Mucosa of descending colon (tissue), 3 donors: Measurements from ENCODE around the gene CYB5R3. TPM values are rescaled to one million over a fixed set of nuclear protein-coding genes. Genes with fewer than 3 reads are reported as not detected.
A peak's percentile ranks its signal among the peaks of the same experiment; 100 is the strongest.
"Not testable (repeated sequence)": the region's sequence is repeated elsewhere in the genome, so short reads cannot be mapped to it uniquely, and the experiment has no call there.

Experiments used
- ATAC-seq: fragments of 200-7000 bp; cut with Tn5 transposase; one replicate; pipeline ENCODE4 v1.9.1; 2020; ENCODE audit warnings: mild to moderate bottlenecking, moderate library complexity
- DNase-seq, 3 donors: peaks; one replicate each; pipeline ENCODE4 v3.0.0-alpha.2; 2020
- H3K36me3 ChIP-seq: fragments of 200-600 bp; one replicate; pipeline ENCODE4 v1.8.0; 2021; ENCODE audit warnings: low read depth, mild to moderate bottlenecking
- H3K4me1 ChIP-seq: fragments of 200-600 bp; one replicate; pipeline ENCODE4 v1.8.0; 2021; ENCODE audit warnings: low read depth, mild to moderate bottlenecking
- H3K4me3 ChIP-seq: fragments of 200-600 bp; one replicate; pipeline ENCODE4 v1.8.0; 2021; ENCODE audit warnings: mild to moderate bottlenecking
- H3K9me3 ChIP-seq: fragments of 200-600 bp; one replicate; pipeline ENCODE4 v1.8.0; 2021; ENCODE audit warnings: mild to moderate bottlenecking
- intact Hi-C, 2 donors: fragments of 100-400 bp; cut with DNase I in 1 of 2; cut with micrococcal nuclease in 1 of 2; formaldehyde crosslinking; loops; one replicate each; pipeline versions ENCODE4 v1.11.0 to v1.11.1; 2022; cut with DNase I, micrococcal nuclease
- total RNA-seq, 3 donors: library from RNA; stranded (reverse); fragmentation: NEBNext Ultra II Directional in 2 of 3; extraction: Animal tissue kit (Norgen Biotek cat#: 25700) in 2 of 3; gene quantifications; one replicate each; pipeline versions ENCODE4 v1.2.1 to v1.2.4, GENCODE V29; 2021 to 2023
- TF ChIP-seq, protein P1 (sequence below): fragments of 200-600 bp; IDR thresholded peaks from one replicate; pipeline ENCODE4 v1.8.0; 2022; ENCODE audit warnings: antibody characterized with exemption, mild to moderate bottlenecking
- donor health status: DM: no; HTN: no; CAD: no; lungs with moderate emphysema.
- donor health status: DM: no; HTN: no; CAD: no.
- donor health status: DM: no; HTN: yes; CAD: no.

The CYB5R3 gene
- total RNA-seq, 3 donors from 2014 or later = 139 to 211 (median 176) TPM

DNA sequence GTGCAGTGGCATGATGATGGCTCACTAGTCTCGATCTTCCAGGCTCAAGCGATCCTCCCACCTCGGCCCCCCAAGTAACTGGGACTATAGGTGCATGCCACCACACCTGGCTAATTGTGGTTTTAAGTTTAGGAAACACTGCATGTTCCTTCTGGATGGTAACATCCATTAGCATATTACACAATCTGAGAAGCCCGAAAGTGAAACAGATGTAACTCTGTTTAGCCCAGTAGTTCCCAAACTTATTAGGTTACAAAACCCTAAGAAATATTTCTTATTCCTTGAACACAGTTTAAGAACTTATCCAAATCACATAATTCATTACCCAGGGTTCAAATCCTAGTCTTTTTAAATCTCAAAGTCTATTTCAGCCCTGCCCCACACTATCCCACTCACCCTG is 62.8 kb downstream of the CYB5R3 start:
- ATAC-seq = no peak

DNA sequence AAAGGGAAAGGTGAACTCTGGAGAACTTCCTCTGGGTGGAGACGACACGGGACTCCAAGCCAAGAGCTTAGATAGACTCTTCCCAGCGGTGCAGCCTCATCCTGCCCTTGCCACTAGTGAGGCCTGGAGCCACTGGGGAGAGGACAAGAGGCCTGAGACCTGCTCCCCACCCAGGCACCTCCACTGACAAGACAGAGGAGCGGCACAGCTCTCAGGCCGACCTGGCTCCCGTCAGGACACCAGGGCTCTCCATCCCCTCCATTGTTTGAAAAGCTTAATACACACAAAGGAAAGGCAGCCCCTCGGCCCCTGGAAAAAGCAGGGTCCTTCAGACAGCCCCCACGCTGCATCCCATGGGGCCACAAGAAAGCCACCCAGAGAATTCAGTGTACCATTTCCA is 64.1 kb downstream of the CYB5R3 start:
- TF ChIP-seq, protein P1, sequence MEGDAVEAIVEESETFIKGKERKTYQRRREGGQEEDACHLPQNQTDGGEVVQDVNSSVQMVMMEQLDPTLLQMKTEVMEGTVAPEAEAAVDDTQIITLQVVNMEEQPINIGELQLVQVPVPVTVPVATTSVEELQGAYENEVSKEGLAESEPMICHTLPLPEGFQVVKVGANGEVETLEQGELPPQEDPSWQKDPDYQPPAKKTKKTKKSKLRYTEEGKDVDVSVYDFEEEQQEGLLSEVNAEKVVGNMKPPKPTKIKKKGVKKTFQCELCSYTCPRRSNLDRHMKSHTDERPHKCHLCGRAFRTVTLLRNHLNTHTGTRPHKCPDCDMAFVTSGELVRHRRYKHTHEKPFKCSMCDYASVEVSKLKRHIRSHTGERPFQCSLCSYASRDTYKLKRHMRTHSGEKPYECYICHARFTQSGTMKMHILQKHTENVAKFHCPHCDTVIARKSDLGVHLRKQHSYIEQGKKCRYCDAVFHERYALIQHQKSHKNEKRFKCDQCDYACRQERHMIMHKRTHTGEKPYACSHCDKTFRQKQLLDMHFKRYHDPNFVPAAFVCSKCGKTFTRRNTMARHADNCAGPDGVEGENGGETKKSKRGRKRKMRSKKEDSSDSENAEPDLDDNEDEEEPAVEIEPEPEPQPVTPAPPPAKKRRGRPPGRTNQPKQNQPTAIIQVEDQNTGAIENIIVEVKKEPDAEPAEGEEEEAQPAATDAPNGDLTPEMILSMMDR = no peak
- ATAC-seq = no peak
- no peak for DNase-seq
- Histone ChIP-seq H3K36me3 (peaks cover 3% of the 10 kb centered on the region), H3K4me1 (peaks cover 8% of the 10 kb centered on the region), H3K4me3 (no peak overlapping the region), H3K9me3 (no peaks in the 10 kb centered on the region)
- intact Hi-C loops = no loop called here

More for the DNA sequence above, 62.8 kb downstream of the CYB5R3 start:
- no peak for DNase-seq
- intact Hi-C loops = no loop called here
- Histone ChIP-seq H3K9me3 (no peaks in the 10 kb centered on the region), H3K36me3 (peaks cover 3% of the 10 kb centered on the region), H3K4me1 (peaks cover 5% of the 10 kb centered on the region), H3K4me3 (no peak overlapping the region)
- TF ChIP-seq, protein P1 = no peak

DNA sequence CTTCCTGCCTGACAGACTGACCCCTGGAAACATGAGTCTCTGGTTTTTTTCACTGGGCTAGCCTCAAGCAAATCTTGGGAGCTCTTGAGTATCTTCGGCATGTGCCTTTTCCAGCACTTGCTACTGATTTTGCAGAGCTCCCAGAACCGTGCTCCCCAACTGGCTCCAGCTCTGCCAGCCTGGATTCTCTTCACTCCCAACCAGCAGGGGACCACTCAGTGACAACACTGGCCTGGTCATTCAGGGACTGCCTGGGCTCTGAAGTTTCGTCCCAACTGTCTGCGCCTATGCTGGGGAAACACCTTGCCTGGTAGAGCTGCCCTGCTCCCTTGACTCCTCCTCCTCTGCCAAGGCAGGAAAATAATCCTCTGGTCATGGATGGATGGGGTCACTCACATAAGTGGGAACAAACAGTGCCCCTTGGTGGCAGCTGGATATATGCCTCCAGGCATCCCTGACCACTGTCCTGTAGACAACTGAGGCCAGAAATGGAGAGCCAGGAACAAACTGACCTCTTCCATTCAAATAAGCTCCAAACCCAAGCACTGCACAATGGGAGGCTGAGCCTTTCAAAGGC is 64.7 kb downstream of the CYB5R3 start:
- H3K4me1 ChIP-seq = peaks cover 8% of the 10 kb centered on the region
- H3K36me3 ChIP-seq = peaks cover 3% of the 10 kb centered on the region
- H3K9me3 ChIP-seq = no peaks in the 10 kb centered on the region
- DNase-seq (no peak), ATAC-seq (no peak)
- intact Hi-C loops = no loop called here
- TF ChIP-seq, protein P1 = no peak
- no peak overlapping the region for H3K4me3 ChIP-seq

DNA sequence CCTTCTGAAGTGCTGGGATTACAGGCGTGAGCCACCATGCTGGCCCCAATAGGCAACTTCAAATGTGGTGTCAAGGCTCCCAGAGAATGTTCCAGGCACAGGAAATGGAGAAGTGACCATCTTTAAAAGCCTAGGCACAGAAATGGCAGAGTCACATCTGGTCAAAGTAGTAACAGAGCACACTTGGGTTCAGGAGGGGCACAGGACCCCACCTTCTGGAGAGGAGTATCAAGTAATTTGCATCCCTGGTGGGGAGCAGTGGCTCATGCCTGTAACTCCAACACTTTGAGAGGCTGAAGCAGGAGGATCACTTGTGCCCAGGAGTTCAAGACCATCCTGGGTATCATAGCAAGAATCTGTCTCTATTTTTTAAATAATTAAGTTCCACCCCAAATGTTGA is 66.2 kb downstream of the CYB5R3 start:
- H3K4me3 ChIP-seq = no peak overlapping the region
- TF ChIP-seq, protein P1 = no peak
- H3K36me3 ChIP-seq = peaks cover 3% of the 10 kb centered on the region

DNA sequence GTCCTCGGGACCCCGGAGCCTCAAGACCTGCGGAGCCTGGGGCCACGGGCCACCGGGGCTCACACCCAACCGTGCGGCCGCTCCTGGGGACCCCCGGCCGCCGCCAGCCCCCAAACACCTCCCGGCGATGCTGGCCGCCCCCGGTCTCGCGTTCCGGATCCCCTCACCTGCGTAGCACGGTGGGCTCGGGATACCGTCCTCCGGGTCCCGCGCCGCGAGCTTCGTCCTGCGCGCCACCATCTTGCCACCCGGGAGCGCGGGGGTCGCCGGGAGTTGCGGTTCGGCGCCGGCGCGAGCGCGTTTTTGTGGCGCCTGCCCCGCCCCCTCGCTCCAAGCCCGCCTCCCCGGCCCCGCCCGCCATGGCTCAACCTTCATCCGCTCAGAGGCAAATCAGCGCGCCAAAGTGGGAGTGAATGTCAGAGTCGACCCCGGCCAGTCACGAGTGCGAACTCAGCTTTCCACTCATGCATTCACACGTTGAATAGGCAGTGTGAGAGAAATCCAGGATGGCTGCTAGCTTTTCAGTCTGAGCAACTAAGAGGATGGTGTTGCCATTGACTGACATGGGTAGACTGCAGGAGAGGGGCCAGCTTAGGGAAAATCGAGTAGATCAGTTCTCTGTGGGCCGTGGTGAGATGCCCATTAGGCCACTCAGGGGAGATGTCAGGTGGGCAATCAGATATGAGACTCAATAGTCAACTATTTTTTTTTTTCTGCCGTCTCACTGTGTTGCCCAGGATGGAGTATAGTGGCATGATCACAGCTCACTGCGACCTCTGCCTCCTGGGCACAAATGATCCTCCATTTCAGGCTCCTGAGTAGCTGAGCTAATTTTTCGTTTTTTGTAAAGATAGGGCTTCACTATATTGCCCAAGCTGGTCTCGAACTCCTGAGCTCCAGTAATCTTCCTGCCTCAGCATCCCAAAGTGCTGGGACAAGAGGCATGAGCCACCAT is 67.2 kb downstream of the CYB5R3 start:
- peak; percentile 83 to 87 (median 85) for DNase-seq
- peak; percentile 94 for ATAC-seq
- Histone ChIP-seq H3K9me3 (no peaks in the 10 kb centered on the region), H3K36me3 (peaks cover 3% of the 10 kb centered on the region), H3K4me1 (peaks cover 8% of the 10 kb centered on the region), H3K4me3 (peak overlapping the region; percentile 63)
- intact Hi-C loops = no loop called here
- TF ChIP-seq, protein P1 = no peak

More for the DNA sequence above, 66.2 kb downstream of the CYB5R3 start:
- intact Hi-C loops = no loop called here
- DNase-seq = no peak
- Histone ChIP-seq H3K4me1 (peaks cover 8% of the 10 kb centered on the region), H3K9me3 (no peaks in the 10 kb centered on the region)
- ATAC-seq = no peak

DNA sequence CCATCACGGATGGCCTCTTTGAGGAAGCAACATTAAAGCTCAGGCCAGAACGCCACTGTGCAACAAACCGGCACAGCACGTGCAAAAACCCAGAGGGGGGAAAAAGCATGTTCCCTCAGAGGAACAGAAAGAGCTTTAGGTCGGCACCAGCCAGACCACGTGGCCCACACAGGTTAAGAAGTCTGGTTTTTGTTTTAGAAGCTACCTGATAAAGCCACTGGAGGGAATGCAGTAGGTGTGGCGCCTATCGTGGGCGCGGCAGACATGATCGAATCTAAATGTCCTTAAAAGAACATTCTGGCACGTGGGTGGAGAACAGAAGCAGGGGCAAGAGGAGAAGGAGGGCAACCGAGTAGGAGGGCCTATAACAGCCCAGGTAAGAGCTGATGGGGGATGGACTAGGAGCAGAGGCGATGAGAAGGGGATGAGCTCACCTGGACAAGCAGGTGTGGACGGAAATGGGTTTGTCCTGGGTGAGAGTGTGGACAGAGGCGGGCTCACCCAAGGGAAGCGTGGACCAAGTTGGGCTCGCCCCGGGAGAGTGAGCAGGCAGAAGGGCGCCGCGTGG is 67.9 kb downstream of the CYB5R3 start:
- H3K4me1 ChIP-seq, H3K36me3 ChIP-seq, intact Hi-C loops, H3K9me3 ChIP-seq, DNase-seq: not testable (repeated sequence)
- ATAC-seq = peak; percentile 70
- H3K4me3 ChIP-seq = peak overlapping the region; percentile 63

DNA sequence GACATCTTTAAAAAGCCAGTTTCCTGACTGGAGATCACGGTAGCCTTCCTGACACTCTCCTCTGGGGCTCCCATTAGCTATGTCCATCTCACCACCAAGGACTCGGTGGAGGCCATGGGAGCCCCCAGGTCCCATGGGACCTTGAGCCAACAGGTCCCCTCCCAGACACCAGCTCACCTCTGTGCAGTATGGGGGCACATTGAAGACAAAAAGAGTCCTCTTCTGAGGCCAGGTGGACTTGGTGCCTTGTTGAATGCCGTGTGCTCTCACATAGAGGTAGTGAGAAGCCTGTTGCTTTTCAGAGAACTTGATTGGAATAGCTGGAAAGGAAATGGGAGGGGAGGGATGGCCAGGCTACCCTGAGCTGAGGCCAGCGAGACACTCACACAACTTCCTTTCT is 69.2 kb downstream of the CYB5R3 start:
- H3K4me3 ChIP-seq, H3K36me3 ChIP-seq, ATAC-seq, H3K9me3 ChIP-seq, intact Hi-C loops, DNase-seq, H3K4me1 ChIP-seq: not testable (repeated sequence)
